HG03520 (cell line): Measurements from ENCODE around the gene BTBD2.
A peak's percentile ranks its signal among the peaks of the same experiment; 100 is the strongest.

Experiments used
- ATAC-seq: cut with Tn5 transposase; IDR thresholded peaks from one replicate; pipeline ENCODE4 v1.9.1; 2021; ENCODE audit warnings: mild to moderate bottlenecking, moderate library complexity; ENCODE audit not compliant: unreplicated experiment

The BTBD2 gene

DNA sequence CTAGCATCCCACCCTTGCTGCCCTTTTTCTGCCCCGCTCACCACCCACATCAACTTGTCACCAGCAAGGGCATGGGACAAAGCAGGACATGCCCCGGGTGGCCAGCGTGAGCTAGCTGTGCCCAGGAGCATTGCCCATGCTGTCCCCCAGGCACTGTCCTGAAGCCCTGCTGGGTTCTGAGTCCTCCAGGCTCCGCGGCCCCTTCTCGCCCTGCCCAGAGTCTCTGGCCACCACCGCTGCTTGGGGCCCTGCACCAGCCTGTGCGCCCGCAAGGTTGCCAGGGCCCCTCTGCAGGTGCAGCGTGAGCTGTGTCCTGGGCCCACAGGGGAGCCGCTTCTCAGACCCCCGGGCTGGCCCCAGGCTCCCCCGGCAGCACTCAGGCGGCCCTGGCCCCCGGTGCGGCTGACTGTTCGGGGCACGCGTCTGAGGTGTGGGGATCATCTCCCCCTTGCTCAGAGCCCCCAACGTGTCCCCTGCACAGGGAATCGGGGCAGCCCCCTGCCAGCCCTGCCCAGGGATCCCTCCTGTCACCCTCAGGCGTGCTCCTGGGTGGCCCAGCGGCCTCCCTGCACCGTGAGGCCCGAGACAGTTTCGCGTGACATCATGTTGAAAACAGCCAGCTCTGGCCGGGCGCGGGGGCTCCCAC is 70.5 kb downstream of the BTBD2 start:
- ATAC-seq, result no peak

DNA sequence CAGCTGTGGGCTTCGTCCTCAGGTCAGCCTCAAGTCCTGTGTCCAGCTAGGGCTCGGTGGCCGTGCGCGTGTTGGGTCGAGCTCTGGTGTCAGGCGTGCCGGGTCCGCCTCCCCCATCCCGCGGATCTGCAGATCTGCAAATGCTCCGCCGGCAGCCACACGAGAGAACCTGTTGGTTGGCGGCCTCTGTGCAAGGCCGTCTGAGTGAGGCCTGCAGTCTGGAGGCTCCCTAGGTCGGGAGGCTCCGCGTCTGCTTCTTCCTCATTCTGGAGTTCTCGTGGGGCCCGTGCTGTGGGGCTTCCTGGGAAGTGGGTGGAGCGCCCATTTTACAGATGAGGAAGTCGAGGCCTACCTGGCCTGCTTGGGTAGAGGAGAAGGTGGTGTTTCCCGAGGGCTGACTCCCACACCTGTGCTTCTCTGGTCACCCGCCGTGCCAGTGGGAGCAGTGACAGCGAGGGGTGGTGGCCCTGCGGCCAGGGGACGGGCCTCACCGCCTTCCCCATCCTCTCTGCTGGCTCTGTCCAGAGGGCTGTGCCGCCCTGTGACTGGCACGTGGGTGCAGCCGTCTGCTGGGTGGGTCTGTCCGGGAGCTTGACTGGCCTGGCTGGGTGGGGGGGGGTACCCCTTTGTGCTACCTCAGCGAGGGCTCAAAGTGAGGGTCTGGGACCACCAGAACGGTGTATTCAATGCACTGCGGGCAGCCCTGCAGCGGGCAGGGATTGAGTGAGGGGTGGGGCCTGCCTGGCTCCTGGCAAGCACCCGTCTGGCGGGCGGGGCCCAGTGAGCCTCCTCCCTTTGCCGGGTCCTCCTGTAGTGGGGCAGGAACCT is 71.2 kb downstream of the BTBD2 start:
- no peak for ATAC-seq

DNA sequence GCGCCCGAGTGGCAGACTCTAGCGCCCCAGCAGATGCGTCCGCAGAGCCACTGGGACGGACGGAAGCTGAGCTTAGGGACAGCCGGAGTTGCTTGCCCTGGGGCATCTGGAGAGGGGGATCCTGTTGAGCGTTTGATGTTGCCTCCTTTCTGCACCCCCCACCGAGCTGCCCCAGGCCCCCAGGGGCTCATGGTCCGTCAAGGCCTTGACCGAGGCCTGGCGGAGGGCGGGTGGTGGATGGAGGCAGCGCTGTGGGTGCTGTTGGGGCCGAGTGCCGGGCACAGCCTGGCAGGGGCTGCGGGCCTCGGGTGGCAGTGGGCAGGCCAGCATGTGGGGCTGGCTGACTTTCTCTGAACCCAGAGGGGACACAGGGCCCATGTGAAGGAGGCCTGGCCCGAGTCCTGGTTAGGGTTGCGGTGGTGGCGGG is 71.8 kb downstream of the BTBD2 start:
- no peak for ATAC-seq

GRCh38 chr19:1942934-1943555 is 72.5 kb downstream of the BTBD2 start:
- ATAC-seq, result no peak

DNA sequence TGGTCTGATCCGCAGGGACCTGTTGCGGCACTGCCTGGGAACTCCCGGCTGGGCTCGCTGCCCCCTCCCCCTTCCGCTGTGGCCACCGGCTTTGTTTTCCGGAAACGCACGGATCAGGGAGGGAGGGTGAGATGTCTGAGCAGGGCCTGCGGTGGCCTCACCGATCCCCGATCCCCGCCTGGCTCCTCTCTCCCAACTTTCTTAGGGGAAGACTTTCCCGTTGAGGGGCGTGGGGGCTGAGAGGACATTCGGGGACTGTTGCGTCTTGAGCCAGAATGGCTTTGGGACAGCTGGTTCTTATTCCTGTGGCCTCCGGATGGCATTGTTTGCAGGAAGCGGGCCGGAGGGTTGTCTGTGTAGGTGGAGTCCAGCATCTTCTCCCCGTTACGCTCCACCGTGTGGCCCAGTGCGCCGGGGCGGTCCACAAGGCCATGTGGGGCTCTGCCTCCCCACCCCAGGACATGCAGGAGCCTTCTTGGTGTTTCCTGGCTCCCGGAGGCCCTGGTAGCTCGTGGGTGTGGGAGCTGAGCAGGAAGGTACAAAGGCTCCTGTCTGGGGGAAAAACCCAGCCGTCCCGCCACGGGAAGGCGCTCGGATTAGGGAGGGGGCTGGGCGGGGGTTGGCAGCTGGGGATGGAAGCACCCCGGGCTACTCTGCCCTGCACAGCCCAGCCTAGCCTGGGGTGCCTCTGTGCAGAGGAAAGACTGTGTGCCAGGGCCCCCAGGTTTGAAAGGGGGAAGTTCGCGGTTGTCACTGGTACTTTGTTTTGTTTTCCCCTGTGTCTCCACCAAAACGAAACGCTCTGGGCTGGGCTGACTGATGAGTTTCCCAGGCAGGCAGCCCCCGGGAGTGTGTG is 73.2 kb downstream of the BTBD2 start:
- ATAC-seq, result no peak

GRCh38 chr19:1941146-1942077 is 74.1 kb downstream of the BTBD2 start, which contains the start of gene CSNK1G2:
TSS of gene CSNK1G2 (plus strand) at chr19:1941172. CDS start at chr19:1969773, 28,601 bp downstream.
- ATAC-seq, result peak; percentile 47

- no peak for ATAC-seq
Measured at GRCh38 chr19:1938071-1938470, 77.4 kb downstream of the BTBD2 start.

DNA sequence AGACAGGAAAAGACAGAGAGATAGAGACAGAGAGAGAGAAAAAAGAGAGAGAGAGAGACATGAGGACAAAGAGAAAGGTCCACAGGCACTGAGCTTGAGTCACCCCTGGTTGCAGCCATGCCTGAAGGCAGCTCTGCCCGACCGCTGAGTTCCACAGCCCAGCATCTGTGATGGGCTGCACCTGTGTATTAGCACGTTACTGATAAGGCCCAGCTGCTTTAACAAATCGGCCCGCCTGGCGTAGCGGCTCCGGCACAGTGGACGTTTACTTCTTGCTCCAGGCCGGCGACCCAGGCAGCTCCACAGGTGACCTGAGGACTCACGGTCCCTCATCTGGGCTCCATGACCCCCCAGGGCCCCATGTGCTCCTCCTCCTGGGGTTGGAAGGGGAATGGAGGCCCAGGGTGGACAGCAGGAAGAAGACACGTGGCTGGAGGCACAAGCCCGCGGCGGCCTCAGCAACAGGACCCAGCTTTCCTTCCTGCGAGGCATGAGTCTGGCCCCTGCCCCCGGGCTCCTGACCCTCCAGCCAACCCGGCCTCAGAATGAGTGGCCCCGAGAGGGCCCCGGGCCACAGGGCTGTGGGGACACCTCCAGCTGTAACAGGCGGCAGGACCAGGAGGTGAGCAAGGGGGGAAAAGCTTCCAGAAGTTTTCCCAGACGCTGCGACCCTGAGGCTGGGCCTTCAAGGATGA is 78.5 kb downstream of the BTBD2 start:
- ATAC-seq, result no peak

DNA sequence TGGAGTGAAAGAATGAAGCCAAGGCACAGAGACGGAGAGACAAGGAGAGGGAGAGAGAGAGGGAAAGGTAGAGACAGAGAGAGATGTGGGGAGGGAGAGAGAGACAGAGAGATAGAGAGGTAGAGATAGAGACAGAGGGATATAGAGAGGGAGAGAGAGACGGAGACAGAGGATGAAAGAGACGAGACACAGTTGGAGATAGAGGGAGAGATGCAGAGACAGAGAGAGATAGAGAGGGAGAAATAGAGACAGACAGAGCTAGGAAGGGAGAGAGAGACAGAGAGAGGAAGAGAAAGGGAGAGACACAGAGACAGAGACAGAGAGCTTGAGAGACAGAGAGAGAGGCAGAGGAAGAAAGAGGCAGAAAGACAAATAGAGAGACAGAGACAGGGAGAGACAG is 79.1 kb downstream of the BTBD2 start:
- ATAC-seq, result no peak

GRCh38 chr19:1935484-1936208 is 79.9 kb downstream of the BTBD2 start:
- no peak for ATAC-seq
